ENCODE data around the gene CHSY3.
"Not testable (repeated sequence)": the region's sequence is repeated elsewhere in the genome, so short reads cannot be mapped to it uniquely, and the experiment has no call there.

Gene CHSY3

GRCh38 chr5:130171699-130172098 lies 267.4 kb downstream of the CHSY3 start:
- DNase-seq, result no peak

- no peak for DNase-seq
Observed at GRCh38 chr5:130183115-130183514, 278.9 kb downstream of the CHSY3 start.

GRCh38 chr5:130189961-130190360 lies 285.7 kb downstream of the CHSY3 start:
- DNase-seq, result no peak

- no peak for DNase-seq
Observed at GRCh38 chr5:130198927-130199326, 294.7 kb downstream of the CHSY3 start.

GRCh38 chr5:130206686-130207085 lies 302.4 kb downstream of the CHSY3 start:
- DNase-seq, result no peak

- DNase-seq, result no peak
Observed at GRCh38 chr5:130213607-130214006, 309.3 kb downstream of the CHSY3 start.

- DNase-seq, result no peak
Observed at GRCh38 chr5:130216286-130216685, 312.0 kb downstream of the CHSY3 start.

GRCh38 chr5:130222573-130222972 lies 318.3 kb downstream of the CHSY3 start:
- no peak for DNase-seq

GRCh38 chr5:130226556-130226955 lies 322.3 kb downstream of the CHSY3 start:
- not testable (repeated sequence) for DNase-seq

GRCh38 chr5:130227699-130228098 lies 323.4 kb downstream of the CHSY3 start:
- DNase-seq, result no peak

GRCh38 chr5:130231786-130232185 lies 327.5 kb downstream of the CHSY3 start:
- DNase-seq, result no peak

- DNase-seq, result no peak
Observed at GRCh38 chr5:130234816-130235215, 330.6 kb downstream of the CHSY3 start.
